Right ventricle myocardium superior (tissue), 1 donor: ENCODE results near the gene ZNF598. TPM values are rescaled to one million over a fixed set of nuclear protein-coding genes. Genes with fewer than 3 reads are reported as not detected.
"Not testable (repeated sequence)": the region's sequence is repeated elsewhere in the genome, so short reads cannot be mapped to it uniquely, and the experiment has no call there.

Experiments
- ATAC-seq: fragments of 200-7000 bp; cut with Tn5 transposase; one replicate; pipeline ENCODE4 v1.9.1; 2020; ENCODE audit warnings: mild to moderate bottlenecking; ENCODE audit not compliant: poor library complexity
- DNase-seq: peaks from one replicate; pipeline ENCODE4 v3.0.0-alpha.2; 2020
- intact Hi-C: fragments of 100-400 bp; cut with DNase I; formaldehyde crosslinking; loops from one replicate; pipeline ENCODE4 v1.11.2; 2022
- total RNA-seq: library from RNA; stranded (reverse); fragmentation: NEBNext Ultra II Directional; extraction: Animal tissue kit (Norgen Biotek cat#: 25700); gene quantifications from one replicate; pipeline ENCODE4 v1.2.1, GENCODE V29; 2021
- donor health status: DM: no; HTN: yes; CAD: no; lungs with severe emphysema.

The ZNF598 gene
- total RNA-seq, 1 donor from 2014 or later, result 17.2 TPM

GRCh38 chr16:2042171-2042985 lies 32.8 kb upstream of the ZNF598 start:
- peak; percentile 63 for ATAC-seq
- DNase-seq, result peak; percentile 80
- intact Hi-C loops, result no loop called here

GRCh38 chr16:2040787-2041522 lies 31.3 kb upstream of the ZNF598 start:
- ATAC-seq, result peak; percentile 0
- DNase-seq, result no peak
- intact Hi-C loops, result no loop called here

- peak; percentile 0 for ATAC-seq
- intact Hi-C loops, result no loop called here
- peak; percentile 60 for DNase-seq
Measured at GRCh38 chr16:2040041-2040786, 30.6 kb upstream of the ZNF598 start.

- ATAC-seq (peak; percentile 51), DNase-seq (peak; percentile 92)
- intact Hi-C loops, result no loop called here
Measured at GRCh38 chr16:2039274-2040031, 29.8 kb upstream of the ZNF598 start.

- peak; percentile 71 for DNase-seq
- ATAC-seq, result peak; percentile 3
- intact Hi-C loops, result no loop called here
Measured at GRCh38 chr16:2038382-2039231, 29.0 kb upstream of the ZNF598 start.

- intact Hi-C loops, result no loop called here
- DNase-seq, result no peak
Measured at GRCh38 chr16:2037647-2038381, 28.2 kb upstream of the ZNF598 start.

GRCh38 chr16:2037115-2037514 lies 27.5 kb upstream of the ZNF598 start:
- DNase-seq (no peak), ATAC-seq (no peak)
- intact Hi-C loops, result no loop called here

More at GRCh38 chr16:2037647-2038381, 28.2 kb upstream of the ZNF598 start:
- no peak for ATAC-seq

GRCh38 chr16:2036200-2036966 lies 26.8 kb upstream of the ZNF598 start:
- no peak for DNase-seq
- intact Hi-C loops, result no loop called here
- no peak for ATAC-seq

GRCh38 chr16:2035431-2036199 lies 26.0 kb upstream of the ZNF598 start:
- peak; percentile 9 for ATAC-seq
- intact Hi-C loops, result no loop called here
- DNase-seq, result peak; percentile 84

- ATAC-seq (no peak), DNase-seq (no peak)
- intact Hi-C loops, result no loop called here
Measured at GRCh38 chr16:2034696-2035430, 25.2 kb upstream of the ZNF598 start.

- ATAC-seq, DNase-seq, intact Hi-C loops: not testable (repeated sequence)
Measured at GRCh38 chr16:2033909-2034695, 24.5 kb upstream of the ZNF598 start.

GRCh38 chr16:2033057-2033908 lies 23.7 kb upstream of the ZNF598 start:
- peak; percentile 79 for DNase-seq
- peak; percentile 62 for ATAC-seq
- intact Hi-C loops, result no loop called here

- intact Hi-C loops, result no loop called here
- DNase-seq, result peak; percentile 65
- peak; percentile 11 for ATAC-seq
Measured at GRCh38 chr16:2032285-2033056, 22.9 kb upstream of the ZNF598 start.
